Measurements from ENCODE around the gene PPM1L.

- TF ChIP-seq ARID2 (CRISPR knock-in tag; IDR thresholded peaks at IDR 0.05; ENCODE audit: borderline replicate concordance) (no peak), ZNF367 (CRISPR knock-in tag; IDR thresholded peaks at IDR 0.05; ENCODE audit: borderline replicate concordance) (no peak), JUNB (CRISPR knock-in tag; IDR thresholded peaks at IDR 0.05; ENCODE audit: borderline replicate concordance) (no peak), MIXL1 (CRISPR knock-in tag; IDR thresholded peaks at IDR 0.05) (no peak), CTCF (CRISPR knock-in tag; IDR thresholded peaks at IDR 0.05) (no peak), NR2C2 (CRISPR knock-in tag; IDR thresholded peaks at IDR 0.05; ENCODE audit: borderline replicate concordance) (no peak), SETDB1 (CRISPR knock-in tag; IDR thresholded peaks at IDR 0.05; ENCODE audit: borderline replicate concordance) (no peak), HNF4G (IDR thresholded peaks at IDR 0.05; ENCODE audit: borderline replicate concordance, low read depth, low read length) (no peak), HNF4G (CRISPR knock-in tag; IDR thresholded peaks at IDR 0.05; ENCODE audit: borderline replicate concordance, low read depth) (no peak), ZNF280B (CRISPR knock-in tag; IDR thresholded peaks at IDR 0.05; ENCODE audit: borderline replicate concordance) (no peak), EZH2 (conservative IDR thresholded peaks at IDR 0.05; ENCODE audit: low read depth, low read length) (no peak), ZNF407 (CRISPR knock-in tag; IDR thresholded peaks at IDR 0.05; ENCODE audit: not compliant biosample characterization) (no peak), BCL3 (CRISPR knock-in tag; IDR thresholded peaks at IDR 0.05) (no peak), PHF8 (CRISPR knock-in tag; IDR thresholded peaks at IDR 0.05) (no peak)
- TF ChIP-seq, protein P1, sequence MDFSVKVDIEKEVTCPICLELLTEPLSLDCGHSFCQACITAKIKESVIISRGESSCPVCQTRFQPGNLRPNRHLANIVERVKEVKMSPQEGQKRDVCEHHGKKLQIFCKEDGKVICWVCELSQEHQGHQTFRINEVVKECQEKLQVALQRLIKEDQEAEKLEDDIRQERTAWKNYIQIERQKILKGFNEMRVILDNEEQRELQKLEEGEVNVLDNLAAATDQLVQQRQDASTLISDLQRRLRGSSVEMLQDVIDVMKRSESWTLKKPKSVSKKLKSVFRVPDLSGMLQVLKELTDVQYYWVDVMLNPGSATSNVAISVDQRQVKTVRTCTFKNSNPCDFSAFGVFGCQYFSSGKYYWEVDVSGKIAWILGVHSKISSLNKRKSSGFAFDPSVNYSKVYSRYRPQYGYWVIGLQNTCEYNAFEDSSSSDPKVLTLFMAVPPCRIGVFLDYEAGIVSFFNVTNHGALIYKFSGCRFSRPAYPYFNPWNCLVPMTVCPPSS (IDR thresholded peaks at IDR 0.05) = no peak
These were observed 2.1 kb upstream of the PPM1L start for GRCh38 chr3:160753953-160754352.

All from HepG2 (cell line).